ENCODE data around the gene MYL5. TPM values are rescaled to one million over a fixed set of nuclear protein-coding genes. Genes with fewer than 3 reads are reported as not detected.

MYL5 gene
- total RNA-seq, 1 donor = 9.1 TPM

- H3K4me3 ChIP-seq (ENCODE audit: low read depth, low read length) = no peak overlapping the region
- TF ChIP-seq, protein P1, sequence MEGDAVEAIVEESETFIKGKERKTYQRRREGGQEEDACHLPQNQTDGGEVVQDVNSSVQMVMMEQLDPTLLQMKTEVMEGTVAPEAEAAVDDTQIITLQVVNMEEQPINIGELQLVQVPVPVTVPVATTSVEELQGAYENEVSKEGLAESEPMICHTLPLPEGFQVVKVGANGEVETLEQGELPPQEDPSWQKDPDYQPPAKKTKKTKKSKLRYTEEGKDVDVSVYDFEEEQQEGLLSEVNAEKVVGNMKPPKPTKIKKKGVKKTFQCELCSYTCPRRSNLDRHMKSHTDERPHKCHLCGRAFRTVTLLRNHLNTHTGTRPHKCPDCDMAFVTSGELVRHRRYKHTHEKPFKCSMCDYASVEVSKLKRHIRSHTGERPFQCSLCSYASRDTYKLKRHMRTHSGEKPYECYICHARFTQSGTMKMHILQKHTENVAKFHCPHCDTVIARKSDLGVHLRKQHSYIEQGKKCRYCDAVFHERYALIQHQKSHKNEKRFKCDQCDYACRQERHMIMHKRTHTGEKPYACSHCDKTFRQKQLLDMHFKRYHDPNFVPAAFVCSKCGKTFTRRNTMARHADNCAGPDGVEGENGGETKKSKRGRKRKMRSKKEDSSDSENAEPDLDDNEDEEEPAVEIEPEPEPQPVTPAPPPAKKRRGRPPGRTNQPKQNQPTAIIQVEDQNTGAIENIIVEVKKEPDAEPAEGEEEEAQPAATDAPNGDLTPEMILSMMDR (IDR thresholded peaks at IDR 0.05; ENCODE audit: insufficient read depth, low read depth, low read length) = no peak
- no peak for DNase-seq (ENCODE audit: low read depth)
Observed at GRCh38 chr4:654871-655463, 19.4 kb upstream of the MYL5 start.

GRCh38 chr4:655464-656151, 18.7 kb upstream of the MYL5 start:
- TF ChIP-seq, protein P1 (IDR thresholded peaks at IDR 0.05; ENCODE audit: insufficient read depth, low read depth, low read length) = no peak
- no peak overlapping the region for H3K4me3 ChIP-seq (ENCODE audit: low read depth, low read length)
- no peak for DNase-seq (ENCODE audit: low read depth)

DNA sequence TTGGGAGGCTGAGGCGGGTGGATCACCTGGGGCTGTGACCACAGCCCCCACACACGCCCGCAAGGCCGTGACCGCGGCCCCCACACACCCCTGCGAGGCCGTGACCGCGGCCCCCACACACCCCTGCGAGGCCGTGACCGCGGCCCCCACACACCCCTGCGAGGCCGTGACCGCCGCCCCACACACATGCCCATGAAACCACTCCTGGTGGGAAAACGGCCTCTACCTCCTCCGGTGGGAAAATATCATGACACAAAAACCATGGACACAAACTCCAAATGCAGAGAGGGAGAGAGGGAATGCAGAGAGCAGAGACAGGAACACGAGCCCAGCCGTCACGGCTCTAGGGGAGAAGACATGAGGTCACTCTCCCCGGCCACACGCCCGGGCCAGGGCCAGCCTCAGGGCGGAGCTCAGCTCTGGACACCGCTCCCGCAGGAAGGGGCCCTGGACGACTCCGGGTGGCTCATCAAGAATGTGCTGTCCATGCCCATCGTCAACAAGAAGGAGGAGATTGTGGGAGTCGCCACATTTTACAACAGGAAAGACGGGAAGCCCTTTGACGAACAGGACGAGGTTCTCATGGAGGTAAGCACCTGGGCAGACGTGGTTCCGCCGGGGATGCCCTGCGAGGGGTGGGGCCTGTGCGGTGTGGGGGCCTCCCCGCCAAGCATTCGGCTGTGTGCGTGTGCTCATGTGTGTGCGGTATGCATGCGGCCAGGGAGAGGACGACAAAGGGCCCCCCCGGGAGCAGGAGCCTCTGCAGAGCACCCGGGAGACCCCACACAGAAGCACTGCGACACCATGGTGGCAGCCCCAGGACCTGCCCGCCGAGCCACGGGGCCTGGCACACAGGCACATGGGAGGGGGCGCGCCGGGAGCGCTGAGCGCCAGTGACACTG, 17.7 kb upstream of the MYL5 start:
- DNase-seq (ENCODE audit: low read depth) = no peak
- no peak overlapping the region for H3K4me3 ChIP-seq (ENCODE audit: low read depth, low read length)
- TF ChIP-seq, protein P1 (IDR thresholded peaks at IDR 0.05; ENCODE audit: insufficient read depth, low read depth, low read length) = no peak

GRCh38 chr4:657338-657833, 17.0 kb upstream of the MYL5 start:
- H3K4me3 ChIP-seq (ENCODE audit: low read depth, low read length) = no peak overlapping the region
- DNase-seq (ENCODE audit: low read depth) = no peak
- TF ChIP-seq, protein P1 (IDR thresholded peaks at IDR 0.05; ENCODE audit: insufficient read depth, low read depth, low read length) = no peak

- TF ChIP-seq, protein P1 (IDR thresholded peaks at IDR 0.05; ENCODE audit: insufficient read depth, low read depth, low read length) = no peak
- DNase-seq (ENCODE audit: low read depth) = no peak
- H3K4me3 ChIP-seq (ENCODE audit: low read depth, low read length) = no peak overlapping the region
Observed at GRCh38 chr4:657834-658667, 16.3 kb upstream of the MYL5 start.

Data from fibroblast of villous mesenchyme (primary cell).